MM.1S (cell line): Measurements from ENCODE around the gene IP6K2.
"Not testable (repeated sequence)": the region's sequence is repeated elsewhere in the genome, so short reads cannot be mapped to it uniquely, and the experiment has no call there.

ENCODE experiments used
- DNase-seq: peaks from one replicate; pipeline ENCODE4 v3.0.0-alpha.2; 2015
- H2AFZ ChIP-seq: fragments of 300-600 bp; sonication (generic); 2 replicates; pipeline ENCODE4 v1.6.0; 2016; ENCODE audit warnings: antibody characterized with exemption, low read length
- H3F3A ChIP-seq: fragments of 300-600 bp; sonication (generic); 2 replicates; pipeline ENCODE4 v1.6.1; 2016; ENCODE audit warnings: mild to moderate bottlenecking, antibody characterized with exemption, low read length, moderate library complexity, mixed read lengths; ENCODE audit not compliant: insufficient read depth
- H3K27ac ChIP-seq: fragments of 300-600 bp; sonication (generic); 2 replicates; pipeline ENCODE4 v1.5.1; 2016; ENCODE audit warnings: mild to moderate bottlenecking, low read length
- H3K27me3 ChIP-seq: fragments of 300-600 bp; sonication (generic); replicated peaks from 2 replicates; pipeline ENCODE4 v1.6.0; 2016; ENCODE audit warnings: low read length; ENCODE audit not compliant: insufficient read depth
- H3K36me3 ChIP-seq: fragments of 300-600 bp; sonication (generic); replicated peaks from 2 replicates; pipeline ENCODE4 v1.6.1; 2016; ENCODE audit warnings: mild to moderate bottlenecking, low read length, mixed read lengths; ENCODE audit not compliant: insufficient read depth
- H3K4me1 ChIP-seq: fragments of 300-600 bp; sonication (generic); 2 replicates; pipeline ENCODE4 v1.6.1; 2016; ENCODE audit warnings: low read length, mixed read lengths
- H3K4me2 ChIP-seq: fragments of 300-600 bp; sonication (generic); 2 replicates; pipeline ENCODE4 v1.6.0; 2016; ENCODE audit warnings: low read depth, low read length
- H3K4me3 ChIP-seq: fragments of 300-600 bp; sonication (generic); 2 replicates; pipeline ENCODE4 v1.5.1; 2016; ENCODE audit warnings: low read length, mixed read lengths
- H3K79me2 ChIP-seq: fragments of 300-600 bp; sonication (generic); 2 replicates; pipeline ENCODE4 v1.6.1; 2016; ENCODE audit warnings: mixed run types, low read length, mixed read lengths
- H3K9ac ChIP-seq: fragments of 300-600 bp; sonication (generic); 2 replicates; pipeline ENCODE4 v1.6.1; 2016; ENCODE audit warnings: low read length, mixed read lengths
- H3K9me2 ChIP-seq: fragments of 300-600 bp; sonication (generic); replicated peaks from 2 replicates; pipeline ENCODE4 v1.6.1; 2016; ENCODE audit warnings: mild to moderate bottlenecking, low read length, mixed read lengths; ENCODE audit not compliant: insufficient read depth
- H3K9me3 ChIP-seq: fragments of 300-600 bp; sonication (generic); replicated peaks from 2 replicates; pipeline ENCODE4 v1.6.1; 2016; ENCODE audit warnings: mild to moderate bottlenecking, low read length, mixed read lengths; ENCODE audit not compliant: insufficient read depth
- H4K20me1 ChIP-seq: fragments of 300-600 bp; sonication (generic); 2 replicates; pipeline ENCODE4 v1.6.1; 2016; ENCODE audit warnings: mild to moderate bottlenecking, low read length, moderate library complexity, mixed read lengths; ENCODE audit not compliant: insufficient read depth
- EZH2 ChIP-seq: fragments of 300-600 bp; sonication (generic); optimal IDR thresholded peaks from 2 replicates; pipeline ENCODE3; 2017; ENCODE audit warnings: low read depth, mild to moderate bottlenecking, antibody characterized with exemption, low read length, mixed read lengths
- EZH2phosphoT487 ChIP-seq: fragments of 300-600 bp; sonication (generic); IDR thresholded peaks from 2 replicates; pipeline ENCODE4 v1.6.1; 2018; ENCODE audit warnings: antibody characterized with exemption, low read length
- TF ChIP-seq, protein P1 (sequence below): fragments of 300-600 bp; sonication (generic); IDR thresholded peaks from 2 replicates; pipeline ENCODE4 v1.5.1; 2016; ENCODE audit warnings: antibody characterized with exemption, low read length, mixed read lengths

The IP6K2 gene

DNA sequence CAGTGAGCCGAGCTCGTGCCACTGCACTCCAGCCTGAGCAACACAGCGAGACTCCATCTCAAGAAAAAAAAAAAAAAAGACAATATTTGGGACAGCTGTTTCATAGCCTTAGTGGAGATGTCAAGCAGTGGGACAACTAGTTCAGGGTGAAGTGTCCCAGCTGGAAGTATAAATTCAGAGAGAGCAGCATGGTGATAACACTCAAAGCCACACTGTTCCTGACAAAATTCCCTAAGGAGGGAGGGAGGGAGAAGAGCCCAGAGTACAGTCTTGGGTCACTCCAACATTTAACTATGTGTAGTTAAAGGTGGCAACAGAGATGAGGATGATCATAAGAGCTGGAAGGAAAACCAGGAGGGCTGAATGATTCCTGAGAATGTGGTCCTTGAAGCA lies 21.1 kb upstream of the IP6K2 start:
- Histone ChIP-seq H3K4me3 (no peak overlapping the region), H3K27me3 (no peaks in the 10 kb centered on the region), H3K4me1 (peaks cover 3% of the 10 kb centered on the region; the same call in 1 of the 2 replicates), H3K9ac (no peak overlapping the region), H3K4me2 (no peak overlapping the region), H3K36me3 (no peaks in the 10 kb centered on the region), H3K27ac (no peak overlapping the region), H3K79me2 (no peaks in the 10 kb centered on the region), H3F3A (no peaks in the 10 kb centered on the region), H3K9me2 (no peaks in the 10 kb centered on the region), H4K20me1 (no peaks in the 10 kb centered on the region), H3K9me3 (no peaks in the 10 kb centered on the region), H2AFZ (no peak overlapping the region)
- DNase-seq: no peak
- no peak for TF ChIP-seq EZH2
- TF ChIP-seq, protein P1, sequence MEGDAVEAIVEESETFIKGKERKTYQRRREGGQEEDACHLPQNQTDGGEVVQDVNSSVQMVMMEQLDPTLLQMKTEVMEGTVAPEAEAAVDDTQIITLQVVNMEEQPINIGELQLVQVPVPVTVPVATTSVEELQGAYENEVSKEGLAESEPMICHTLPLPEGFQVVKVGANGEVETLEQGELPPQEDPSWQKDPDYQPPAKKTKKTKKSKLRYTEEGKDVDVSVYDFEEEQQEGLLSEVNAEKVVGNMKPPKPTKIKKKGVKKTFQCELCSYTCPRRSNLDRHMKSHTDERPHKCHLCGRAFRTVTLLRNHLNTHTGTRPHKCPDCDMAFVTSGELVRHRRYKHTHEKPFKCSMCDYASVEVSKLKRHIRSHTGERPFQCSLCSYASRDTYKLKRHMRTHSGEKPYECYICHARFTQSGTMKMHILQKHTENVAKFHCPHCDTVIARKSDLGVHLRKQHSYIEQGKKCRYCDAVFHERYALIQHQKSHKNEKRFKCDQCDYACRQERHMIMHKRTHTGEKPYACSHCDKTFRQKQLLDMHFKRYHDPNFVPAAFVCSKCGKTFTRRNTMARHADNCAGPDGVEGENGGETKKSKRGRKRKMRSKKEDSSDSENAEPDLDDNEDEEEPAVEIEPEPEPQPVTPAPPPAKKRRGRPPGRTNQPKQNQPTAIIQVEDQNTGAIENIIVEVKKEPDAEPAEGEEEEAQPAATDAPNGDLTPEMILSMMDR: no peak
- TF ChIP-seq EZH2phosphoT487: no peak

DNA sequence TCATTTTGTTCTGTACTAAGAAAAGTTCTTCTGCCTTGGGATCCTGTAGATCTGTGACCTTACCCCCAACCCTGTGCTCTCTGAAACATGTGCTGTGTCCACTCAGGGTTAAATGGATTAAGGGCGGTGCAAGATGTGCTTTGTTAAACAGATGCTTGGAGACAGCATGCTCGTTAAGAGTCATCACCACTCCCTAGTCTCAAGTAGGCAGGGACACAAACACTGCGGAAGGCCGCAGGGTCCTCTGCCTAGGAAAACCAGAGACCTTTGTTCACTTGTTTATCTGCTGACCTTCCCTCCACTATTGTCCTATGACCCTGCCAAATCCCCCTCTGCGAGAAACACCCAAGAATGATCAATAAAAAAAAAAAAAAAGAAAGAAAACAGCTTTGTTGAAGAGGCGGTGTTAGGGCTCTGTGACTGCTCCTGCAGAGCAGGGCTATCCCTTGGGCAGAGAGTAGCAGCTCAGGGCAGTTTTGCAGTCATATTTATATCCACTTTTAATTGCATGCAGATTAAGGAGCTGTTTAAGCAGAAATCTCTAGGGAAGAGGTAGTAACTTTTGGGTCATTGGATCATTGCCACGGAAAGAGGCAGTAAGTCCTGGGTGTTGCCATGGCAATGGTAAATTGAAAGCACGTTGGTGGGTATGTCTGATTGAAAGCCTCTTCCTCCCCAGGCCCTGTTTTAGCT lies 18.2 kb upstream of the IP6K2 start:
- not testable (repeated sequence) for H3F3A ChIP-seq, H3K9ac ChIP-seq, H3K4me3 ChIP-seq, H3K79me2 ChIP-seq, H3K4me1 ChIP-seq, H3K9me2 ChIP-seq, H3K9me3 ChIP-seq, DNase-seq, H3K36me3 ChIP-seq, H3K27me3 ChIP-seq, H2AFZ ChIP-seq, H3K27ac ChIP-seq, H4K20me1 ChIP-seq, H3K4me2 ChIP-seq

DNA sequence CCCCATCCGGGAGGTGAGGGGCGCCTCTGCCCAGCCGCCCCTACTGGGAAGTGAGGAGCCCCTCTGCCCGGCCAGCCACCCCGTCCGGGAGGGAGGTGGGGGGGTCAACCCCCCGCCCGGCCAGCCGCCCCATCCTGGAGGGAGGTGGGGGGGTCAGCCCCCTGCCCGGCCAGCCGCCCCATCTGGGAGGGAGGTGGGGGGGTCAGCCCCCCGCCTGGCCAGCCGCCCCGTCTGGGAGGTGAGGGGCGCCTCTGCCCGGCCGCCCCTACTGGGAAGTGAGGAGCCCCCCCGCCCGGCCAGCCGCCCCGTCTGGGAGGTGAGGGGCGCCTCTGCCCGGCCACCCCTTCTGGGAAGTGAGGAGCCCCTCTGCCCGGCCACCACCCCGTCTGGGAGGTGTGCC lies 17.5 kb upstream of the IP6K2 start:
- H3K9me3 ChIP-seq, H3K36me3 ChIP-seq, H3K79me2 ChIP-seq, DNase-seq, H4K20me1 ChIP-seq, H3K4me3 ChIP-seq, H3K9me2 ChIP-seq, H2AFZ ChIP-seq, H3F3A ChIP-seq, H3K4me2 ChIP-seq, H3K27ac ChIP-seq, H3K9ac ChIP-seq, H3K27me3 ChIP-seq, H3K4me1 ChIP-seq: not testable (repeated sequence)

DNA sequence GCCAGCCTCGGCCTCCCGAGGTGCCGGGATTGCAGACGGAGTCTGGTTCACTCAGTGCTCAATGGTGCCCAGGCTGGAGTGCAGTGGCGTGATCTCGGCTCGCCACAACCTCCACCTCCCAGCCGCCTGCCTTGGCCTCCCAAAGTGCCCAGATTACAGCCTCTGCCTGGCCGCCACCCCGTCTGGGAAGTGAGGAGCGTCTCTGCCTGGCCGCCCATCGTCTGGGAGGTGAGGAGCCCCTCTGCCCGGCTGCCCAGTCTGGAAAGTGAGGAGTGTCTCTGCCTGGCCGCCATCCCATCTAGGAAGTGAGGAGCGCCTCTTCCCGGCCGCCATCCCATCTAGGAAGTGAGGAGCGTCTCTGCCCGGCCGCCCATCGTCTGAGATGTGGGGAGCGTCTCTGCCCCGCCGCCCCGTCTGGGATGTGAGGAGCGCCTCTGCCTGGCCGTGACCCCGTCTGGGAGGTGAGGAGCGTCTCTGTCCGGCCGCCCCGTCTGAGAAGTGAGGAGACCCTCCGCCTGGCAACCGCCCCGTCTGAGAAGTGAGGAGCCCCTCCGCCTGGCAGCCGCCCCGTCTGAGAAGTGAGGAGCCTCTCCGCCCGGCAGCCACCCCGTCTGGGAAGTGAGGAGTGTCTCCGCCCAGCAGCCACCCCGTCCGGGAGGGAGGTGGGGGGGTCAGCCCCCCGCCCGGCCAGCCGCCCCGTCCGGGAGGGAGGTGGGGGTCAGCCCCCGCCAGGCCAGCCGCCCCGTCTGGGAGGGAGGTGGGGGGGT lies 16.9 kb upstream of the IP6K2 start:
- not testable (repeated sequence) for H3K27ac ChIP-seq, H3K4me2 ChIP-seq, H3K9me3 ChIP-seq, DNase-seq, H3K4me1 ChIP-seq, H4K20me1 ChIP-seq, H3K27me3 ChIP-seq, H3K9me2 ChIP-seq, H3F3A ChIP-seq, H3K4me3 ChIP-seq, H3K79me2 ChIP-seq, H3K36me3 ChIP-seq, H3K9ac ChIP-seq, H2AFZ ChIP-seq
